Stimulated activated CD4-positive, alpha-beta T cell treated with anti-CD3 and anti-CD28 coated beads, Interleukin-2, amount 100 ng/mL, for 48 hours (primary cell): ENCODE measurements around the gene B4GALNT3.

Source experiments
- DNase-seq, 2 donors: peaks; one replicate each; pipeline ENCODE4 v3.0.0-alpha.2; 2020

The B4GALNT3 gene

DNA sequence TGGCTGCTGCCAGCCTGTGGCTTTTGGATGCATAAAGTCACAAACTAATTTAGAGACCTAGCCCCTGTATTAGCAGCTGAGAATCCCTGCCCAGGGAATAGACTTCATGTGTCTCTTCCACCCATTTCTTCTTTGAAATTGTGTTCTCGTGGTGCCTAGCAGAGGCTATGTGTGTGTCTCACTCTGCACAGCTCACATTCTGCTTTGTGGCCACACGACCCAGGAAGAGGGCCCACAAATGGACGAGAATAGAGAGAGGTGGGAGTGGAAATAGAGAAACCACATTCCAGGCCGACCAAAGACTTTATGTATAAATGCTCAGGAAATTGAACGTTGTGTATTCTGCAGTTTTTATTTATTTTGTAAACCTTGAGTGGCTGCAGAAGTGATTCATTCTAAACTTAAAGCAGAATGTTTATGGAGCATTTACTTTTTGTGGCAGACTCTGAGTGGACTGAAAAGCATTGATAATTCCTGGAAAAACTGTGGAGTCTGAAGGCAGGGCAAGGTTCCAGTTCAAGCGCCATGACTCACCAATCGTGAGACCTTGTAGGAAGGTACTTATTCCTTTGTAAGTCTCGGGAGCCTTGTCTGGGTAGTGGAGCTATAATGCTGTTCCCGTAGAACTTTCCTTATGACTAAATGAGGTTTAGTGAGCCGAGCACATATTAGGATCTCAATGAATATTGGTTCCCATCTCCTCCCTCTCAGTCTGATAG is 9.1 kb downstream of the B4GALNT3 start:
- DNase-seq: no peak

DNA sequence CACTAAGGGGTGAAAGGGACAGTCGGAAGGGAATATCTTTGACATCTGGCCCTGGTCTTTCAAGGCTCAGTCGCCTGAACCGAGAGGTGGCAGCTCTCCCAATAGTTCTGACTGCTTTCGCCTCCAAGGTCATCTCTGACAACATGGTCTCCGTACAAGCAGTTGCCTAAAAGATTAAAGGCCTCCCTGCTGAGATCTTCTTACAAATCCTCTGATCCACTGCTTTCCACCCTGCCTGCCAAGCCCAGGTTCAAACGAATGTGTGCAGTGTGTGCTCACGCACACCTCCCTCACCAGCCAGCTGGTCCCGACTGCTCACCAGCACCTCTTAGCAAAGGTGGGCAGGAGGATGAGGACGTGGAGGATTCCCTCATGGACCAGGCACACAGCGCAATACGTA is 10.4 kb downstream of the B4GALNT3 start:
- DNase-seq: no peak

DNA sequence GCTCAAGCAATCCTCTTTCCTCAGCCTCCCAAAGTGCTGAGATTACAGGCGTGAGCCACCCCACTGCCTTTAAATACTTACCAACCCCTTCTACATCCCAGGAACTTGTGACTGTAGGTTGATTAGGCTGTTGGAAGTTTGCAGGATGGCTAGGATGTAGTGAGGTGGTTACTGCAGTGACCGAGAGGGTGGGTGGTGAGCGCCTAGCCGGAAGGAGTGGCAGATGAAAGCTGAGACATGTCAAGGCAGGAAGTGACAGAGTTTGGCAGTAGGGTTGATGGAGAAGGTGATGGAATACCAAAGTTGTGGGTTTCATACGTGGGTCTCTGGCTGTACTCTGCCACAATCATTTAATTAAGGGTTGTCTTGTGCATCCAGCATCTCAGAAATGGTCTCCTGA is 13.5 kb downstream of the B4GALNT3 start:
- DNase-seq: no peak

DNA sequence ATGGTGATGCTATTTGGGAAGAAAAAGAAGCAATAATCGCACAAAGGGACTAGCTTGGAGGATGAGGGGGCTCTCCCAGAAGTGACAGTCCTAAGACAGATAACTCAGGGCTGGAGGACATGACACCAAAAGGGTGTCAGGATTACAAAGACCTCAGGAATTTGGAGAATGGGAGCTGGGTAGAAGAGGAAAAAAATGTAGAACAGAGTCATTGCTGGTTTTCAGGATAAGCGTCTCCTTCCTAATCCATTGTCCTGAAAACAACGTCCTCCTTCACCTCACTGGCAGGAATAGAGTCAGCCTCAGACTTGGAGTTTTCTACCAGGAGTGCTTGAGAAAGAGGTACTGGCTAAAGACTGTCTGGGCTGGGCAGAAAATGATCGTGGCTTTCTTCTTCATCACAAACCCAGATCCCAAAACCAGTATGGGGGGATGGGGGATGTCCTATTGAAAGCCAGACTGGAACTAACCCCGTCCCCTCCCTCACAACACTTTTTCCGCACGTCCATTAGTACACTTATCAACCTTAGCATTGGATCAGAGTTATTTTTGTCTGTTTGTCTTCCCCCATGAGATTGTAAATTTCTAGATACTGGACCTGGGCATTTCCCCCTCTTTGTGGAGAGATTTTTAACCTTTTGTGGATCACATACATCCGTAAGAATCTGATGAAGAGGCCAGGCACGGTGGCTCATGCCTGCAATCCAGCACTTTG is 14.3 kb downstream of the B4GALNT3 start:
- no peak for DNase-seq

DNA sequence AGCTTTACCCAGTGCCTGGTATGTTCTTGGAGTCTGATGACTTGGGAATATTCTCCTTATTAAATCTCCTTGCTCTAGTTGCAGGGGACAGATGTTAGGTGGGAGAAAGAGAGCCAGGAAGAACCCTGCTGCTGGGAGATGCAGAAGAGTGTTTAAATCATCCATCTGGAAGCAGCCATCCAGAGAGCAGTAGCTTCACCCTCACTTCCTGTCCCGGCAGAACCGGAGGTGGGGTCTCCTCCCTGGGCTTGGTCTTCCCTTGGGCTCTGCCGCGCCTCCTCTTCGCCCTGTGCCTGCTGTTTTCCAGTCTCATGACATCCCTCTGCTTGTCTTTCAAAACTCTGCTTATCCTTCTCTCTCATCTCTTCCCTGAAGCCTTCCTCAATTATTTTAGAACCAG is 15.5 kb downstream of the B4GALNT3 start:
- DNase-seq: no peak

DNA sequence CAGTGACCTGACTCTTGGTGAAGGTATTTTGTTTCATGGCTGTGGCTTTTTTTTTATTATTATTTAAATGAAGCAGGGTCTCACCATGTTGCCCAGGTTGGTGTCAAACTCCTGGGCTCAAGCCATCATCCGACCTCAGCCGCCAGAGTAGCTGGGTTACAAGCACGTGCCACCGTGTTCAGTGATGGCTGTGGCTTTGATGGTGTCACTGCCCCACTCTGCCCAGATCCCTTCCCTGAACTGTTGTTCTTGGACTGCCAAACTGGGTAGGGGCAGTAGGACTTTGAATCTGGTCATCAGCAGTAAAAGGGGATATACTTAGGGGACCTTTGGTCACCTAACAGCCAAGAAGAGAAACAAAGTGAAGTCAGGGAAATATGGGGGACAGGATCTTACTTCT is 19.4 kb downstream of the B4GALNT3 start:
- no peak for DNase-seq

DNA sequence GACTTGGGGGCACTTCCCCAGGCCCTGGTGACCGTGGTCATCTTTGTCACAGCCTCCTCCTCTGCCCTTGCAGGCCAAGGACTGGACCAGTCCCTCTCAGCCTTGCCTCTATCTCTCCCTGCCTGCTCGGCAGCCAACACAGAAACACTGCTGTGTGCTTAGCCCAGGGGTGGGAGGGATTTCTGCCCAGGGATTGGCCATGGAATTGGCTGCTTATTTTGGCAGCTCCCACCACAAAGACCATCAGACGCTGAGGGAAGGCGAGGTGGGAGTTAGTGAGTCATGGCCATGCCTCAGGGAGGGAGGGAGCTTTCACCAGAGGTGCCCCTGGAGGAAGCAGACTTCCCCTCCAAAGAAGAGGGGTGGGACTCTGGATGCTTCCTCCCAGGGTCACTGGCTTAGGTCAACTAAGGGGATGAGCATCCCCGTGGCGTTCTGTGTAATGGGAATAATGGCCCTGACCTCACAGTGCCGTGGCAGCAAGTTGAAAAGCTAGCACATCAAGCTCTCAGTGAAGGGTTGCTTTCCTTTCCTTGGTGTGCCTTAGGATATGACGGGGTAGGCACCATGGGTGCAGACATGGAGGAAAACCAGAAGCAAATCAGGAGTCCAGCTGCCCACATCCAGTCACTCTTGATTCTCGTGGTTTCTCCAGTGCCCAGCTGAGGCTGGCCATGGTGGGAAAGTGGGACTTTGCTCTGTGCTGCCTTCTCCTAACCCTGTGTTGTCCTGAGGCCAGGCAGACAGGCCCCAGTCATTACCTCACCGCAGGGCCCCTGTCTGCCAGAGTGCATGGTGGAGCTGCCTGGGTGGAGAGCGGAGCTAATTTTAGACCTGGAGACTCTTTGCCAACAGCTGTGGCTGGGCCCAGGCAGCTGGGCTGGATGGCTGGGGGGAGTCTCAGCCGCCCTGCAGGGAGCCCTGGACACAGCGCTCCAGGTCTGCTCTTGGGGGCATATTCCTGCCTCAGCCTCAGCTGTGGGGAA is 21.4 kb downstream of the B4GALNT3 start:
- no peak for DNase-seq

DNA sequence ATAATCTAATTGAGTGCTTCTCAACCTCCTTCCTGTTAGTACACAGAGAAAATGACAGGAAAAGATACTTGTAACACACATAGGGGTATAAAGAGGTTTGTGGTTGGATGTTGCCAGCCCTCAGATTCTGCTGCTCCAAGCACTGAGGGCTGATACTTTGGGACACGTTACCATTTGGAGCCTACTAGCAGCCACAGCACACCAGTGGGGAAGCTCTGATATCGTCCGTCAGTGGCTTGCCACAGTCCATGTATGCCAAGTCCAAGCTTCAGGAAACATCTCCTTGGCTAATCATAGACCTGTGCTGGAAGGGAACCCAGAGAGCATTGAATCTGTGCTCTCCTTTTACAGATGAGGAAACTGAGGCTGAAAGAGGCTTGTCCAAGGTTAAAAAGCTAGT is 22.3 kb downstream of the B4GALNT3 start:
- DNase-seq: no peak

DNA sequence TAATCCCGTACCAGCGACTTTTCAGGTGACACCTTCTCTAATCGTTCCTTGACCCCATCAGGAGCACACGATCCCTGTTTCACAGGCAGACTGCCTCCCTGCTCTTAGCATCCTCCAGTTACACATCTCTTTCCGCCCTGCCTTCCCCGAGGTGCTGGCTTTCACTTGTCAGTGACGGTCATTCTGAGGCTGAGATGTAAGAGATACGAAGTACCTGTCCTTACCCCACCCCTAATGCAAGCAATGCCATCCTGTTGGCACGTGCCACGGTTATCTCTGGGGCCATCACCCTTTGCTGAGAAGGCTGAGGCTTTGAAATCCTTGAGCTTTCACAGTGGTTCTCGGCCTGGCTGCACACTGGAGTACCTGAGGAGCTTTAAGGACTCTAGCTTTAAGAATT is 24.4 kb downstream of the B4GALNT3 start:
- no peak for DNase-seq

DNA sequence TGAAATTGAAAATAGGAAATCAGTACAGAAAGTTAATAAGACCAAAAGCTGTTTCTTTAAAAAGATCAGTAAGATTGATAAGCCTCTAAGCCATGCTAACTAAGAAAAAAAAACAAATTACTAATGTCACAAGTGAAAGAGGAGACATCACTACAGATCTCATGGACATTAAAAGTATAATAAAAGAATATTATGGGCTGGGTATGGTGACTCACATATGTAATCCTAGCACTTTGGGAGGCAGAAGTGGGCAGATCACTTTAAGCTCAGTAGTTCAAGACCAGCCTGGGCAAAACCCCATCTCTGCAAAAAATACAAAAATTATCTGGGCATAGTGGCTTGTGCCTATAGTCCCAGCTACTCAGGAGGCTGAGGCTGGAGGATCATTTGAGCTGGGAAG is 30.5 kb downstream of the B4GALNT3 start:
- DNase-seq: no peak

DNA sequence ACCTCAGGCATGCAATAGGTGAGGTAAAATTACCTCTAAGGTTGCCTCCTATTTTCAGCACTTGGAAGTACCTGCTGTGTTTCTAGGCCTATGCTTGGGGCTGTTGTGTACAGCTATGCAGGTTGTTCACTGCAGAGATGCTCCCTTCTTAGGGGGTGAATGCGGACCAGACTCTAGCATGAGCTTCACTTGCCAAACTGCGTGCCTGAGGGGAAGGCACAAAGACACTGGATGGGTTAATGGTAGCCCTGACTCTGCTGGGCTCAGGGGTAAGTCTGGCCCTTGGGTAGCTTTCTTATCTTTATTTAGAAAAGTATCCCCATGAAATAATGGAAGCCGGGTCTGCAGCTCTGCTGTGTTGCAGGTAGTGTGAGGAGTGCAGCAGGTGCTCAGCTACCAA is 35.7 kb downstream of the B4GALNT3 start:
- no peak for DNase-seq

DNA sequence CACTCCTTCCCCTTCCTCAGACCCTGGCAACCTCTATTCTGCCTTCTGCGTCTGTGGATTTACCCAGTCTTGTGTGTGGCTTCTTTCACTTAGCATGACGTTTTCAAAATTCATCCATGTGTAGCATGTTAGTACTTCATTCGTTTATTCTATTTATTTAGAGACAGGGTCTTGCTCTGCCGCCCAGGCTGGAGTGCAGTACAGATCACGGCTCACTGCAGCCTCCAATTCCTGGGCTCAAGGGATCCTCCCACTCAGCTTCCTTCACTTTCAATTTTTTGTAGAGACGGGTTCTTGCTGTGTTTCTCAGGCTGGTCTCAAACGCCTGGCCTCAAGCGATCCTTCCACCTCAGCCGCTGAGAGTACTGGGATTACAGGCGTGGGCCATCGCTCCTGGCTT is 37.0 kb downstream of the B4GALNT3 start:
- DNase-seq: no peak

DNA sequence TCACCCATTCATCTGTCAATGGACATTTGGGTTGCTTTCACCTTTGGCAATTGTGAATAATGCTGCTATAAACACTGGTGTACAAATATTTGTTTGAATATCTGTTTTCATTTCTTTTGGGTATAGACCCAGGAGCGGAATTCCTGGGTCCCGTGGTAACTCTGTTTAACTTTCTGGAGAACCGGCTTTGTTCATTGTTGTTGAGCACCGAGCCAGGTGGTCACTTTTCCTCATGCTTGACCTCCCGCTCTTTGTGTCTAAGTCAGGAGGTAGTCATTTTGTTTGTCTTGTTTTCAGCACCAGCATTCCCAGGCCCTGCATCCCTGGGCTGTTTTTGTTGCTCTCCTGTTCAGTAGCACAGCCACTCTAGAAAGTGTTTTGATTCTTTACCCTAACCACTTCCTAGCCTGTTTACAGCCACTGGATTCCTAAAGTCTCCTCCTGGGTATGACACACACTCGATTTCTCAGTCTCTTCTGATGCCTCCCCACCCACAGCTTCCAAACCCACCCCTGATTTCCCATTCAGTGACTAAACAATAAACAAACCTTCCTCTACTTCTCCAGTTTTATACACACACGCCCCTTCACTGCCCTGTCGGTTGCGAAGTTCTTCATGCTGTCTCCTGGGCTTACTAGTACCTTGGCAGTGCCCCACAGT is 37.9 kb downstream of the B4GALNT3 start:
- DNase-seq: no peak

DNA sequence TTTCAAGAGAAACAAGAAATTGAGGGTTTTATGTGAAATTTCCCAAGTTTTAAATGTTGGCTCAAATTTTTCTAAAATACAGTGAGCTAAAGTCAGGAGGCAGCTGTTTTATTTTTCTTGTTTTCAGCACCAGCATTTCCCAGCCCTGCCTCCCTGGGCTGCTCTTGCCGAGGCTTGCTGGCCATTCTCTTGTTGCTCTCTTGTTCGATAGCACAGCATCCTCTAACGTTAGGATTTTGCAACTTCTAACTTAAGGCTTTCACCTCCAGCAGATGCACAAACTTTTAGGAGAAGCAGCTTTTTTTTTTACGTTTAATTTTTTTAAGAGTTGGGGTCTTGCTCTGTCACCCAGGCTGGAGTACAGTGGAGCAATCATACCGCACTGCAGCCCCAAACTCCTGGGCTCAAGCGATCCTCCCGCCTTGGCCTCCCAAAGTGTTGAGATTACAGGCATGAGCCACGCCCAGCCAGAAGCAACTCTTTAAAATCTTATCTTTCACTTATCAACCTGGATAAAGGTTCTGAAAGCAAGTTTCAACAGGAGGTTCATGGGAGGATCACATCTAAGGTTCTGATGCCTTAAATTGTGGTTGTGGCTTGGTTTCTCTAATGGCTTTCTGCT is 40.2 kb downstream of the B4GALNT3 start:
- no peak for DNase-seq

DNA sequence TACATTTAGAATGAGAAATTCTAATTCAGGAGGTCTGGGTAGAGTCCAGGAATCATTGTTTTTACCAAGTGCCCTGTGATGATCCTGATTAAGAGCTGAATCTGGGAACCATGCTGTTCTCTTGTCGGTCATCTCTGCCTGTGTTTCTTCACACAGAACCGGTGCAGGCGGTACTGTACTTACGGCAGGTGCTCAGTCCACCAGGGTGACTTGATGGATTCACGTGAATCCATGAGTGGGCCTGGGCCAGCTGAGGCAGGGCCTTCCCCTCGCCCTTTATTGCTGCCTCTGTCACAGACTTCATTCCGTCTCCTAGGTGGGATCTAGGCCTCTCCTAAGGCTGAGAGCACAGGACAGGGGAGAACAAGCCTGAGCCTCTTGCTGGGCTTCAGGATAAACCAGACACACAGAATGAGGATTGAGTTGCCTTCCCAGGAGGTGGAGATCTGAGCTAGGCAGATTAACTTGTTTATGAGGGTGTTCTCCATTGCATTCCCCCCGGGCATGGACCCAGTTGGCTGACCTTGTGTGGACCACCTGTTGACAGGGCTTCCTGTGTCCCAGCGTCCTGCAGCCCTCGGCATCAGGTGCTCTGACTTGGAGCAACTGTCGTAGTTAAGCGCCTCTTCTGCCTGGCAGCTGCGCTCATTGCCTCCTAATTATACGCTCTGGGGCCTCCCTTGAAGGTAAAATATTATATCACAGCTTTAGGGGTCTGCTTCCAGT is 42.1 kb downstream of the B4GALNT3 start:
- no peak for DNase-seq

DNA sequence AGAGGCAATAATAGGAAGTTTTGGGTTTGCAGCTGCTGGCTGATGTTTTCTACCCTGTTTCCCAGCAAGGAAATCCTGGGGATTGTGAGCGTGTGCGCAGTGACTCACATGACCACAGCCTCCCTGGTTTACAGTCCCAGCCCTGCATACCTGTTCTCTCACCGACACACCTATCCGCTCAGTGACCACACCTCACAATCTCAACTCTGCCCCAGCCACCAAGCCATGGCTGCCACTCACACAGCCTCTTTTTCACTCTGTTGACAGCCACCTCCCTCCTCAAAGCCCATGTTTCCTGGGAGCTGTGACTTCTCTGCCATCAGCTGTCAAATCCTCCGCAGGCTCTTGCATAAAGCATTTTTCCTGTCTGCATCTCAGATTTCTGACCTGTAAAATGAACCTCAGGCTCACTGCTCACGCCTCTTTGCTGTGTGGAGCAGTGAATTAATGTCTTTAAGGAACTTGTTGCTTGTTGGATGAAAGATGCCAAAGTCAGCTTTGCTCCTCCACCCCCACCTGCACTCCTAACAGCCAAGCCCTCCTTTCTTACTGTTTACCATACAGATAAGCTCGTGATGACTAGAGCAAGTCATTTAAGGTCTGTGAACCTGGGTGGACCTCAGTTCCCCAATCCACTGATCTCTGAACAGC is 43.5 kb downstream of the B4GALNT3 start:
- DNase-seq: no peak

DNA sequence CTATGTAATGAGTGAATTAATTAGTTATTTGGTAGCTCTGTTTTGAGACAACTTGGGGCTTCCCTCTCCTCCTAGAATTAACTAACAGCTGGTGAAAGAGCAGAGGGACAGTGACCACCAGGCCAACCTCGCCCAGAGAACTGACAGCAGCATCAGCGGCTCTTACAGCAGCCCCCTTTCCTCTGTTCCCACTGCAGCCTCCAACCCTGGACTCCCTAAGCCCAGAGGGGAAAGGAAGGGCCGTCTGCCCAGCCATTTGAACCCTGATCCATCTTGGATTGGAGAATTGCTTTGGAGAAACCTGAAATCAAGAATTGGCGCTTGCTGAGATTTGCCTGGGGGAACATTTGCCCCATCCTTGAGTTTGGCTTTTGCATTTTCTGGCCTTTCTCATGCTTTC is 45.5 kb downstream of the B4GALNT3 start:
- DNase-seq: no peak

DNA sequence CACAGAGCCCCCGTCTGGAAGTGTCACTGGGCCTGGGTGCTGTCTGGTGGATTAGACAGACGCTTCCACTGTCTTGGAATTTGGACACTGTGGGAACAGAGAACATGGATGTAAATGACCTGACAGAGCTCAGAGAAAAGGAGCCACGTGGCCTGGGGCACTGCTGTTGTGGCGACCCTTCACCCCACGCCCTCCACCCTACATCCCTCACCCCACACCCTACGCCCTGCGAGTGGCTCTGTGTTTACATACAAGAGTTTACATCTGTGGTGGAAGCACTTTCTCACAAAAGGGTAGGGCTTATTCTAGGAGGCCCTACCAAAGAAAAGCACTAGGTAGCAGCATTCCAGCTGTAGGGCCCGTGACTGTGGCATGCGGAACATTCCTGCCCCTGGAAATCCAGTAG is 47.7 kb downstream of the B4GALNT3 start:
- DNase-seq: no peak

DNA sequence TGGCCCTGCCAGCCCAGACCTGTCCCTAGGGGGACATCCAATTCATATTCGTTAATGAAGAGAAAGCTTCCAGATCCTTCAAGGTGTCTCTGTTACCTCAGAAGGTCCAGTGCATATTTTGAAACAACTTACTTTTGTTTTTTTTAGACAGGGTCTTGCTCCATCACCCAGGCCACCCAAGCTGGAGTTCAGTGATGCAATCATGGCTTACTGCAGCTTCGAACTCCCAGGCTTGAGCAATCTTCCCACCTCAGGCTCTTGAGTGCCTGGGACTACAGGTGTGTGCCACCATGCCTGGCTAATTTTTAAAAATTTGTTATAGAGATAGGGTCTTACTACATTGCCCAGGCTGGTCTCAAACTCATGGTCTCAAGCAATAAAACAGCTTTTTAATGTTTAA is 48.4 kb downstream of the B4GALNT3 start:
- DNase-seq: no peak

DNA sequence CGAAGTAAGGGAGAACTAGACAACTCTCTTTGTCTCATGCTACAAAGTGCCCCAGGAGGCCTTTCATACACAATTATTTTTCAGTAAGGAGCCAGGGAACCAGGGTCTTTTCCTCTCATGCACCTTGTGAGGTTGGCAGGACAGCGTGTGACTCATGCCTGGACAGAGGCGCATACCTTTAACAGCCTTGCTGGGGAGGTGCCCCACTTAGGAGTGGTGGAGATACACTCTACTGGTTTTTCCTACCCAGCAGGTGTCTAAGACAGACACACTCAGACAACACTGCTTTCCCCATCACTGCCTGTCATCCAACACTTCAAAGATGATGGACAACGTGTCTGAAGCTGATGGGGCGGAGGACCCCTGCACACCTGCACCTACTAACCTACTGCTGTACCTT is 49.1 kb downstream of the B4GALNT3 start:
- DNase-seq: no peak

DNA sequence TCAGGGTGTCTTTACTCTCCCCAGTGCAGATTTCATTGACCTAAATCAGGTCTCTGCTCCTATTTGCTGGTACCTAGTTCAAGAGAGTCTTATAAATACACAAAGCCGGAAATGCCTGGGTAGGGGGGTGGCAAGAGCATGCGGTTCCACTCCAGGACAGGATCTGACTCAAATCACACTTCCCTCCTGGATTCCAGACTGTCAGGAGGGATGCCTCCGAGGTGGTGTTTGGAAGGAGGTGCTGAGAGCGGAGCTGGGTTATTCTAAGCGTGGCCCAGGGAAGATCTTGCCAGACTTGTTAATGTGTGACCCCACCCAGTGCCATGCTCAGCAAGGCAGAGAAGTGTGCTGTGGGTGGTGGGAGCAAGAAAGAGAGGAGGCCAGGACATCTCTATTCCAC is 49.8 kb downstream of the B4GALNT3 start:
- DNase-seq: no peak
